Neural progenitor cell (in vitro differentiated cells): Measurements from ENCODE around the gene ANAPC4. TPM values are rescaled to one million over a fixed set of nuclear protein-coding genes. Genes with fewer than 3 reads are reported as not detected.
A peak's percentile ranks its signal among the peaks of the same experiment; 100 is the strongest.

Experiments used
- DNase-seq: peaks from one replicate; pipeline ENCODE4 v3.0.0-alpha.2; 2016; ENCODE audit warnings: low spot score
- H2AFZ ChIP-seq: fragments of 200-600 bp; sonication (generic); replicated peaks from 2 replicates; pipeline ENCODE4 v1.6.1; 2016; ENCODE audit warnings: antibody characterized with exemption
- H3F3A ChIP-seq: fragments of 200-600 bp; sonication (generic); 2 replicates; pipeline ENCODE4 v1.6.1; 2016; ENCODE audit warnings: antibody characterized with exemption, low read depth
- H3K27ac ChIP-seq: fragments of 200-600 bp; sonication (generic); 2 replicates; pipeline ENCODE4 v1.5.1; 2016; ENCODE audit warnings: mild to moderate bottlenecking
- H3K27me3 ChIP-seq: fragments of 200-600 bp; sonication (generic); 2 replicates; pipeline ENCODE4 v1.6.1; 2016; ENCODE audit warnings: mild to moderate bottlenecking, moderate library complexity
- H3K36me3 ChIP-seq: fragments of 200-600 bp; sonication (generic); 2 replicates; pipeline ENCODE4 v1.5.1; 2016
- H3K4me1 ChIP-seq: fragments of 200-600 bp; sonication (generic); 2 replicates; pipeline ENCODE4 v1.6.1; 2016; ENCODE audit warnings: mixed run types
- H3K4me2 ChIP-seq: fragments of 200-600 bp; sonication (generic); 2 replicates; pipeline ENCODE4 v1.6.1; 2016
- H3K4me3 ChIP-seq: fragments of 200-600 bp; sonication (generic); 2 replicates; pipeline ENCODE4 v1.5.1; 2016
- H3K79me2 ChIP-seq: fragments of 200-600 bp; sonication (generic); 2 replicates; pipeline ENCODE4 v1.6.1; 2016; ENCODE audit warnings: low read depth
- H3K9ac ChIP-seq: fragments of 200-600 bp; sonication (generic); 2 replicates; pipeline ENCODE4 v1.6.1; 2016
- H3K9me3 ChIP-seq: fragments of 200-600 bp; sonication (generic); 2 replicates; pipeline ENCODE4 v1.5.1; 2016; ENCODE audit warnings: low read depth
- H4K20me1 ChIP-seq: fragments of 200-600 bp; sonication (generic); 2 replicates; pipeline ENCODE4 v1.6.1; 2016; ENCODE audit warnings: low read depth
- H3K27ac Mint-ChIP-seq: 3 replicates; pipeline ENCODE4 v1.8.0; 2021; ENCODE audit warnings: mixed read lengths
- H3K27me3 Mint-ChIP-seq: 2 replicates; pipeline ENCODE4 v1.8.0; 2022; ENCODE audit warnings: low read depth, mild to moderate bottlenecking, inconsistent platforms, moderate library complexity, mixed read lengths; ENCODE audit not compliant: insufficient read depth
- H3K36me3 Mint-ChIP-seq: 3 replicates; pipeline ENCODE4 v1.8.0; 2021; ENCODE audit warnings: mixed read lengths
- H3K4me1 Mint-ChIP-seq: 3 replicates; pipeline ENCODE4 v1.8.0; 2021; ENCODE audit warnings: mixed read lengths
- H3K4me3 Mint-ChIP-seq: 3 replicates; pipeline ENCODE4 v1.8.0; 2021; ENCODE audit warnings: mild to moderate bottlenecking, moderate library complexity, mixed read lengths
- H3K9me3 Mint-ChIP-seq: 3 replicates; pipeline ENCODE4 v1.8.0; 2020; ENCODE audit warnings: mixed read lengths
- CTCF ChIP-seq: fragments of 200-600 bp; sonication (generic); IDR thresholded peaks from 2 replicates; pipeline ENCODE4 v1.5.1; 2017; ENCODE audit warnings: antibody characterized with exemption, mild to moderate bottlenecking
- EZH2 ChIP-seq: fragments of 200-600 bp; sonication (generic); IDR thresholded peaks from 2 replicates; pipeline ENCODE4 v1.6.1; 2017; ENCODE audit warnings: antibody characterized with exemption, mild to moderate bottlenecking, moderate library complexity
- EZH2phosphoT487 ChIP-seq: fragments of 200-600 bp; sonication (generic); IDR thresholded peaks from 2 replicates; pipeline ENCODE4 v1.6.1; 2017; ENCODE audit warnings: antibody characterized with exemption
- total RNA-seq: library from RNA; depleted of rRNA; stranded (reverse); fragments of >200 nt; gene quantifications from 2 replicates; pipeline ENCODE4 v1.2.3, GENCODE V29; 2015; ENCODE audit warnings: low replicate concordance

Gene ANAPC4
- total RNA-seq, 1 donor from 2014 or later, result 55.1 TPM

DNA sequence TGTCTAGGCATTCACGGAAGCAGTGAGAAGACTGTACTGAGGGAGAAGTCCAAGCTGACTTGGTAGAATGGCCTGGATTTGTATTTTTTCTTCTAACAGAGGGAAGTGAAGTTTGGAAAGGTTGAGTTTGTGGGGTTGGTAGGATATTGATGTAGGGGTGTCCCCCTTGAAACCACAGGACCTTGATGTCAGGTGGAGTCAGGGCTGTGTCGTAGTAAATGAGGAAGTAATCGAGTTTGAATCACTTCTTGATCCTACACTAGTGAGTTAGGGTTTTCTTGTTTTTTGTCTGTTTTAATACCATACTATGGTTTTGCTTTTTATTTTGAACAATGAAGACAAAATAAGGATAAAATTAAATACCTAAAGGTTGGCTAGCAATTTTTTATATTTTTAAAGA, 30.1 kb upstream of the ANAPC4 start:
- Histone ChIP-seq H3K4me3 (no peak overlapping the region), H3K4me2 (no peak overlapping the region), H3K9ac (no peak overlapping the region), H4K20me1 (no peaks in the 10 kb centered on the region), H3K79me2 (no peaks in the 10 kb centered on the region), H3F3A (no peaks in the 10 kb centered on the region), H3K4me1 (no peaks in the 10 kb centered on the region), H3K9me3 (no peaks in the 10 kb centered on the region), H2AFZ (no peak overlapping the region), H3K27me3 (no peaks in the 10 kb centered on the region), H3K36me3 (no peaks in the 10 kb centered on the region), H3K27ac (no peak overlapping the region)
- no peak for DNase-seq
- Mint-ChIP-seq H3K4me1 (peaks cover 5% of the 10 kb centered on the region), H3K36me3 (no peaks in the 10 kb centered on the region), H3K4me3 (no peak overlapping the region), H3K27ac (peak overlapping the region; percentile 11), H3K27me3 (no peaks in the 10 kb centered on the region), H3K9me3 (no peaks in the 10 kb centered on the region)
- TF ChIP-seq EZH2 (no peak), CTCF (no peak), EZH2phosphoT487 (no peak)

- H3K4me2 ChIP-seq, result no peak overlapping the region
- H3K4me3 Mint-ChIP-seq, result no peak overlapping the region
- peaks cover 2% of the 10 kb centered on the region for H3K36me3 Mint-ChIP-seq
- H3F3A ChIP-seq, result no peaks in the 10 kb centered on the region
- no peak overlapping the region for H2AFZ ChIP-seq
- no peak overlapping the region for H3K9ac ChIP-seq
- no peaks in the 10 kb centered on the region for H3K79me2 ChIP-seq
- H3K27me3 ChIP-seq, result no peaks in the 10 kb centered on the region
- H3K27ac ChIP-seq, result no peak overlapping the region
- DNase-seq, result no peak
- H3K9me3 ChIP-seq, result no peaks in the 10 kb centered on the region
- H4K20me1 ChIP-seq, result no peaks in the 10 kb centered on the region
- no peak for TF ChIP-seq EZH2
- H3K4me1 ChIP-seq, result no peaks in the 10 kb centered on the region
- no peak overlapping the region for H3K27ac Mint-ChIP-seq
- H3K27me3 Mint-ChIP-seq, result no peaks in the 10 kb centered on the region
- H3K4me3 ChIP-seq, result no peak overlapping the region
- peaks cover 5% of the 10 kb centered on the region for H3K4me1 Mint-ChIP-seq
- H3K9me3 Mint-ChIP-seq, result no peaks in the 10 kb centered on the region
- H3K36me3 ChIP-seq, result no peaks in the 10 kb centered on the region
These were observed 29.6 kb upstream of the ANAPC4 start for GRCh38 chr4:25347473-25347872.

DNA sequence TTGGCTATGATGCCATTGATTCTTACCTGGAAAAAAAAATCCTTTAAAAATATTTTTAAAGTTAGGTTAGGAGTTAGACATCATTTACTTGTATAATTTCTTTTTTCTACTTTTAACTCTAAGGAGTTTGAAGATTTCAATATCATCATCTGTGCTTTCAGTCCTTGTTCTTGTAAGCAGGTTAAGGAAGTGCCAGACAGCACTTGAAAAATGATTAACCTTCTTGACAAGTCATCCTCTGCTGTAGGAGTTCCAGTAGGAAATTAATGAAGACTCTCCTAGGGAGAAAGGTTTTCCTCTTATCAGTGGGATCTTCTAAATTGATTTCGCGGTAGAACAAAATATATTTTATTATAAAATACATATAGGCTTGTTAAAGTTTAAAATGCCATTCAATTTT, 29.1 kb upstream of the ANAPC4 start:
- no peak overlapping the region for H3K27ac Mint-ChIP-seq
- no peak overlapping the region for H2AFZ ChIP-seq
- no peak overlapping the region for H3K27ac ChIP-seq
- H3K4me2 ChIP-seq, result no peak overlapping the region
- H3K9me3 Mint-ChIP-seq, result no peaks in the 10 kb centered on the region
- DNase-seq, result no peak
- no peaks in the 10 kb centered on the region for H3K27me3 ChIP-seq
- H3K4me1 Mint-ChIP-seq, result peaks cover 5% of the 10 kb centered on the region
- TF ChIP-seq CTCF (no peak), EZH2phosphoT487 (no peak)
- H3K9ac ChIP-seq, result no peak overlapping the region
- H3K36me3 ChIP-seq, result no peaks in the 10 kb centered on the region
- H3K36me3 Mint-ChIP-seq, result peaks cover 2% of the 10 kb centered on the region
- no peaks in the 10 kb centered on the region for H4K20me1 ChIP-seq
- no peak overlapping the region for H3K4me3 ChIP-seq
- H3K79me2 ChIP-seq, result no peaks in the 10 kb centered on the region
- H3K4me3 Mint-ChIP-seq, result no peak overlapping the region
- H3F3A ChIP-seq, result no peaks in the 10 kb centered on the region
- H3K4me1 ChIP-seq, result no peaks in the 10 kb centered on the region
- no peaks in the 10 kb centered on the region for H3K9me3 ChIP-seq
- no peaks in the 10 kb centered on the region for H3K27me3 Mint-ChIP-seq

DNA sequence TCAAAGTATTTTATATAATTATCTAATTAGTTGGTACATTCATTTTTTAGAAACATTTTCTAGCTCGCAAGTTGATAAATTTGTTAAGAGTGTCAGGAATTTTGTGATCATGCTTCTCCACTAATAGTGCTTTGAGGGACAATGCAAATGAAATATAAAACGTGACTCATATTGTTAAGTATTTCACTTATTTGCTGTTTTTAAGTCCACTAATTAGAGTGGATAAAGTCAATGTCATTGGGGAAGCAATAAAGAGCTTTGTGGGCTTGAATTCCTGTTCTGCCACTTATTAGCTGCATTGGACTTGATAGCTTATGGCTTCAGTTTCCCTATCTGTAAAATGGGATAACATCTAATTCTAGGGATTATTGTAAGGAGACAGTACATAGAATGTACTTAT, 26.5 kb upstream of the ANAPC4 start:
- no peak overlapping the region for H3K27ac Mint-ChIP-seq
- Histone ChIP-seq H2AFZ (no peak overlapping the region), H3K36me3 (no peaks in the 10 kb centered on the region), H3K9ac (no peak overlapping the region), H3K4me1 (no peaks in the 10 kb centered on the region), H3K9me3 (no peaks in the 10 kb centered on the region), H3K4me3 (no peak overlapping the region), H4K20me1 (no peaks in the 10 kb centered on the region), H3K27me3 (no peaks in the 10 kb centered on the region), H3K4me2 (no peak overlapping the region), H3F3A (no peaks in the 10 kb centered on the region), H3K27ac (no peak overlapping the region), H3K79me2 (no peaks in the 10 kb centered on the region)
- H3K4me3 Mint-ChIP-seq, result no peak overlapping the region
- DNase-seq, result no peak
- TF ChIP-seq EZH2phosphoT487, result no peak
- TF ChIP-seq EZH2, result no peak
- TF ChIP-seq CTCF, result no peak
- H3K9me3 Mint-ChIP-seq, result no peaks in the 10 kb centered on the region
- no peaks in the 10 kb centered on the region for H3K27me3 Mint-ChIP-seq
- peaks cover 4% of the 10 kb centered on the region for H3K4me1 Mint-ChIP-seq
- peaks cover 2% of the 10 kb centered on the region for H3K36me3 Mint-ChIP-seq
